ENCODE data around the gene INSR.
A peak's percentile ranks its signal among the peaks of the same experiment; 100 is the strongest.

Gene INSR

GRCh38 chr19:7202888-7203287, 91.3 kb downstream of the INSR start:
- no peak for TF ChIP-seq JUND (IDR thresholded peaks at IDR 0.05; ENCODE audit: low read depth)
- no peak for DNase-seq (ENCODE audit: low read depth in 1 of 2, low spot score in 1 of 2)
- in situ Hi-C loops (cut with HindIII; ENCODE audit: low pct_unique_long_range_greater_than_20kb, low sequenced_read_pairs): no loop called here

GRCh38 chr19:7200736-7201135, 93.5 kb downstream of the INSR start:
- in situ Hi-C loops (cut with HindIII; ENCODE audit: low pct_unique_long_range_greater_than_20kb, low sequenced_read_pairs): no loop called here
- no peak for DNase-seq (ENCODE audit: low read depth in 1 of 2, low spot score in 1 of 2)
- TF ChIP-seq JUND (IDR thresholded peaks at IDR 0.05; ENCODE audit: low read depth): no peak

GRCh38 chr19:7199613-7200533, 94.3 kb downstream of the INSR start:
- TF ChIP-seq JUND (IDR thresholded peaks at IDR 0.05; ENCODE audit: low read depth): no peak
- in situ Hi-C loops (cut with HindIII; ENCODE audit: low pct_unique_long_range_greater_than_20kb, low sequenced_read_pairs): no loop called here
- DNase-seq (ENCODE audit: low read depth in 1 of 2, low spot score in 1 of 2): no peak

- no peak for TF ChIP-seq JUND (IDR thresholded peaks at IDR 0.05; ENCODE audit: low read depth)
- in situ Hi-C loops (cut with HindIII; ENCODE audit: low pct_unique_long_range_greater_than_20kb, low sequenced_read_pairs): no loop called here
- peak; percentile 76 to 90 for DNase-seq (ENCODE audit: low read depth in 1 of 2, low spot score in 1 of 2)
Measured at GRCh38 chr19:7197760-7198696, 96.2 kb downstream of the INSR start.

- no peak for TF ChIP-seq JUND (IDR thresholded peaks at IDR 0.05; ENCODE audit: low read depth)
- in situ Hi-C loops (cut with HindIII; ENCODE audit: low pct_unique_long_range_greater_than_20kb, low sequenced_read_pairs): no loop called here
- peak; percentile 35 to 92 for DNase-seq (ENCODE audit: low read depth in 1 of 2, low spot score in 1 of 2)
Measured at GRCh38 chr19:7197119-7197759, 97.0 kb downstream of the INSR start.

GRCh38 chr19:7196763-7197118, 97.5 kb downstream of the INSR start:
- in situ Hi-C loops (cut with HindIII; ENCODE audit: low pct_unique_long_range_greater_than_20kb, low sequenced_read_pairs): no loop called here
- no peak for DNase-seq (ENCODE audit: low read depth in 1 of 2, low spot score in 1 of 2)
- TF ChIP-seq JUND (IDR thresholded peaks at IDR 0.05; ENCODE audit: low read depth): no peak

GRCh38 chr19:7195046-7195445, 99.2 kb downstream of the INSR start:
- in situ Hi-C loops (cut with HindIII; ENCODE audit: low pct_unique_long_range_greater_than_20kb, low sequenced_read_pairs): no loop called here
- TF ChIP-seq JUND (IDR thresholded peaks at IDR 0.05; ENCODE audit: low read depth): no peak
- no peak for DNase-seq (ENCODE audit: low read depth in 1 of 2, low spot score in 1 of 2)

- TF ChIP-seq JUND (IDR thresholded peaks at IDR 0.05; ENCODE audit: low read depth): no peak
- in situ Hi-C loops (cut with HindIII; ENCODE audit: low pct_unique_long_range_greater_than_20kb, low sequenced_read_pairs): no loop called here
Measured at GRCh38 chr19:7194566-7194965, 99.6 kb downstream of the INSR start.

GRCh38 chr19:7191946-7192691, 102.1 kb downstream of the INSR start:
- no peak for TF ChIP-seq JUND (IDR thresholded peaks at IDR 0.05; ENCODE audit: low read depth)
- in situ Hi-C loops (cut with HindIII; ENCODE audit: low pct_unique_long_range_greater_than_20kb, low sequenced_read_pairs): no loop called here
- no peak for DNase-seq (ENCODE audit: low read depth in 1 of 2, low spot score in 1 of 2)

More at GRCh38 chr19:7194566-7194965, 99.6 kb downstream of the INSR start:
- no peak for DNase-seq (ENCODE audit: low read depth in 1 of 2, low spot score in 1 of 2)

GRCh38 chr19:7188698-7189629, 105.2 kb downstream of the INSR start:
- no peak for TF ChIP-seq JUND (IDR thresholded peaks at IDR 0.05; ENCODE audit: low read depth)

More at GRCh38 chr19:7188698-7189629, 105.2 kb downstream of the INSR start:
- in situ Hi-C loops (cut with HindIII; ENCODE audit: low pct_unique_long_range_greater_than_20kb, low sequenced_read_pairs): no loop called here
- DNase-seq (ENCODE audit: low read depth in 1 of 2, low spot score in 1 of 2): no peak
